HTR-8/SVneo (cell line): ENCODE data around the gene BTF3L4.
"Not testable (repeated sequence)": the region's sequence is repeated elsewhere in the genome, so short reads cannot be mapped to it uniquely, and the experiment has no call there.

Source experiments
- DNase-seq: peaks from one replicate; pipeline ENCODE4 v3.0.0; 2011; ENCODE audit warnings: low spot score, mixed read lengths; ENCODE audit not compliant: insufficient read length
- FAIRE-seq: peaks from 2 replicates; lab custom pipeline; 2011; peaks lifted over from hg19 to GRCh38; lab: Jason Lieb, UNC

BTF3L4 gene

DNA sequence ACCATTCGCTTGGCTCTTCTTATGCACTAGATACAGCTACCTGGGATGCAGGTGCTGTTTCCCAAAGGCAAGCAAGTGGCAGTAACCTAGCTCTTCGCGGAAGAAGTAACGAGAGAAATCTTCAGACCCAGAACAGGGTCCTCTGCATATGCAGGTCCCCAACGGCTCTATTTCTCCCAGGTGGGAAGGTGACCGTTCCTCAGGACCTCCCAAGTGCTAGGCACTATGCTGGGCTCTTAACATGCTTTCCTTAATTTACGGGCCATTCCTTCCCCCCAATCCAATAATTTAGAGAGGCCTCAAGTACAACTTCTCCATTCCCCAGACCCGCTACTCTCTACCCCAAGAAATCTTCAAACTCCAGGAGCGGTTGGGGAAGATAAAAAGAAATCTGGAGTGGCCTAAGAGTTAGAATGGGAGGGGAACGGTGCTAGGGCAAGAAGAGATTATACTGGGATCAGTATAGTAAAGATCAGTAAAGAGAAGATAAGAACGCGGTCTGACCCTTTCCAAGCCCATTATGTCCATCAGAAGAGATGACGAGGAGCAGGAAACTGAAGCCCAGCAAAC lies 1.5 kb upstream of the BTF3L4 start:
- no peak for FAIRE-seq
- DNase-seq = no peak

DNA sequence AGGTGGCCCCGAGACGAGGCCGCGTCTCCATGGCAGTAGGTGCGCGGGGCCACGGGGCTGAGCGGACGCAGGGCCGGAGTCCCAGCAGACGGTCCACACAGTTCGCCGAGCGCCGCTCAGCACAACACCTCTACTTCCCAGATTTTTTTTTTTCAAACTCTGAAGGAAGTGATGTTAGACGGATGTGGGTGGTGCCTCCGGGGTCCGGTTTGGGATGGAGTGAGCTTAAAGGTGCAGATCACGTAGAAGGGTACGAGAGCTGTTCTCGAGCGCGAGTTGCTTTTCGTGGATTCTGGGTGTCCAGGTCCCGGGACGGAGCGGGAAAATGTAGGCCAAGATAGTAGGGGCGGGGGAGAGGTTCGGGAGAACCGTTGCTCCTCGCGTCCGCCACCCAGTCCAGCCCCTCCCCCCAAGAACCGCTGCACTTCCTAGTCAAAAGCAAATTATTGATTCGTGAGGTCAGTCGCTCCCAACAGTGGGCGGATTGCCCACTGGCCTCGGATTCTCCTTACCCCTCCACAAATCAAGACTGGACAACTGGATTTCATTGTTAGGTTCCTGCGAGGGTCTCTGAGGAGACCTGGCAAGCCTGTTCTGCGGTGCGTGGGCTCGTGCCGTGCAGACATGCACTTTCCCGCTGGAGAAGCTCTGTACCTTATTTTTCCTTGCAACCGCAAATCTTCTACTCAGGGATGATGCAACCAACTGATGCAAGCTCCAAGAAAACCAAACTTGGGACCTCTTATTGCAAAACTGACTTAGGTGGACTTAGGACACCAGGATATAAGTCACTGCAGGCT lies 829 bp upstream of the BTF3L4 start, which contains the start of gene TXNDC12:
TSS of gene TXNDC12 (minus strand) at position 126 of the 800 bp plus-strand sequence. CDS start at position 31, 95 bp downstream.
- DNase-seq (peak; percentile 85), FAIRE-seq (no peak)

DNA sequence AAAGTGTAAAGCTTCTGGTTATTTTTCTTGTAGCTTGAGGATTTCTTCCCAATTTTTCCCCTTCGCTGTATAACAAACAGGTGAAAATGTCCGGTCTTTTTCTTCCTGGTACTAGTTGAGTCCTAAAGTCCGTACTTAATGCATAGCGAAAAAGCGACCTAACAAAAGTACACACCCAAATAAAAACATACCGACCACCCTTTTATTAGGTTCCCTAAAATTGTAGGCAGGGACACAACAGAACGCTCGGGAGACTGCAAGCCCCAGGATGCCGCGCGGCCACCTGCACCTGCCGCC lies 281 bp upstream of the BTF3L4 start:
- FAIRE-seq (no peak), DNase-seq (no peak)

DNA sequence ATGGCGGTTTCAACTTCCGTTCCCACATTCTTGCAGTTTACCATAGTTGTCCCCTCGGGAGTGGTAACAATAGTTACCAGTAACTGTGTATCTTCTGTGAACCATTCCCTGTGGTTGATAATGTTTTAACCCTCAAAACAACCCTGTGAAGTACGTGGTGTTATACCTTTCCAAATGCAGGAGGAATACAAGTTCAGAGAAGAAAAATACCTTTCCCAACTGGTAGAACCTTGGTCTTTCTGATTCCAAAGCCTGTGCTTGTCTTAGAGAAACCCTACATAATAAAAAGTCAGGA lies 789 bp downstream of the BTF3L4 start:
- FAIRE-seq (no peak), DNase-seq (no peak)

DNA sequence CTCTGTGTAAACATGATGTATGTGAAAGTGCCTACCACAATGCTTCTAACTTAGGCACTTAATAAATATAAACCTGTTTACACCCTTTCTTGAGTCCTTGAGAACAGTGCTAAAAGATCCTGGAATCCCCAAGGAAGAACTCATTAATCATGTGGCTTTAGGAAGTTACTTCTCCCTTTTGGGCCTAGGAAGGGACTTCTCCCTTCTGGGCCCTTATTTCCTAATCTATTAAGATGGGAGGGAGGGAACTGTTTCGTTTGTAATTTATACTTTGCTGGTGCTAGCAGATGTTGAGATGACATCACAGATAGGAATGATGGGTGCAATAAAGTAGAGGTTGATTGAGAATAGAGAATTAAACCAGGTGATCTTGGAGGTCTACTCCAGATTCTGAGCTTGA lies 1.2 kb downstream of the BTF3L4 start:
- FAIRE-seq (no peak), DNase-seq (no peak)

DNA sequence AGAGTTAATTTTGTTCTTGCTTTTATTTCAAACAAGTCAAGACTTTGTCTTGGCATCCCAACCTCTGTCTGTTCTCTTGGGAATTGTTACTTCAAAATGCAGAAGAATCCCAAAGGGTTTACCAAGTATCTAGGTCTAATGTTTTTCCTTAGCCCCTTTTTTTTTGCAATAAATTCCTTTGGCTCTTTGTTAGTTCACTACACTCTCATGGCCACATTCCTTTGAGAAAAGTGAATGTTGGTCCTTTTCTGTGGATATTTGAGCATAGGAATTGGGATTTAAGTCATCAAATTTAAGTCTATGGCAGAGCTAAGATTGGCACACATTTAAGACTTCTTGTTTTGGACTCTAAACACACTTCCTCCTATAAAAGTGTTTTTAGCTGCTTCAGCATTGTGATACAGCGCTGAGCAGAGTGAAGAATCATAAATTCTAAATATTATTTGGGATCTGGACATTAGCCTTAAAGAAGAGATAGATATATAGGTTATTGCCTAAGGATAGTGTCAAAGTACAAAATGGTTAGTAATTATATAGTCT lies 1.9 kb downstream of the BTF3L4 start:
- DNase-seq = no peak
- no peak for FAIRE-seq

DNA sequence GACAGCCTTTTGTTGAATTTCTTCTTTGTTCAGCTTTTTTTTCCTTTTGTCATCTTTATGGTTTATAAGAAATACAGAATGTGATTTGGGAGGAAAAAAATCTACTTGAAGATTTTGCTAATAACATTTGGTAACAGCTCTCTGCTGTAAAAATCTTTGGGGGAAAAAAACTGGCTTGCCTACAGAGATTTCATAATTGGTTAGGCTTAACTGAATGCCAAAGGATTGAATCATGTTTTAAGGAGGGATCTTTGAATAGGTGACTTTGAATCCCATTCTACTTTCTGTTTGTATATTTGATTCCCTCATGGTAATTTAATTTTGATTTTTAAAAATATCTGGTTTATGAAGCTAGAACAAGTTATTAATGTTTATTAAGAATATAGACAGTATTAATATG lies 3.2 kb downstream of the BTF3L4 start:
- DNase-seq = peak; percentile 31
- FAIRE-seq = no peak

DNA sequence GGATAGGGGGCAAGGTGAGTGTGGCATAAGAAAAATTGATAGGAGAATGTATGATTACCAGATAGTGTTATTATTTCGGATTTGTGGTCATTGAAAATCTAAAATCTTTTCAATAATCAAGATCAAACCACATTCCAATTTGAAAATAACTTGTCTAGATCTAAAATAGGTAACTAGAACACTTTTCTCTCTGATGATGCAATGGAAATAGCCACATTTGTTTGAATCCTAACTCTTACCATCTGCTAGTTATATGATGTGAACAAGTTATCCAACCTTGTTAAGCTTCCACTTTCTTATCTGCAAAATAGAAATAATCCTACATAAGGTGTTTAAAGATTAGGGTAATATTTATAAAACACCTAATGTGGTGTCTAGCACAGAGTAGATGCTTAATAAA lies 3.8 kb downstream of the BTF3L4 start:
- DNase-seq (no peak), FAIRE-seq (no peak)

DNA sequence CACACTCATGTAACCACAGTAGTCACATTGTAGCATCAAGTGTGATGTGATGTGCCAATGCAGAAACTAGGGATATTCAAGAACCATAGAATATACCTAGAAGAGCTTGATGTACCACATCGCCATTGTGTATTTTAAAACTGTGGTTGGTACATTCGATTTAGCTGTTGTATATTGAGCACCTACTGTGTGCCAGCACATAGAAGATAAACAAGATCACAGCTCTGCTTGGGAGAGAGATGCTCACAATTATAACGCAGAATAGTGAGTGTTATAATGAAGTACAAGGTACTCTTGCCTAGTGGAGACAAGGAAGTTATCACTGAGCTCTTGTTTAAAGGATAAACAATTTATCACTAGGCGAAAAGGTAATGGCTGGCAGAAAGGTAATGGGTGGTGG lies 4.7 kb downstream of the BTF3L4 start:
- no peak for FAIRE-seq
- no peak for DNase-seq

DNA sequence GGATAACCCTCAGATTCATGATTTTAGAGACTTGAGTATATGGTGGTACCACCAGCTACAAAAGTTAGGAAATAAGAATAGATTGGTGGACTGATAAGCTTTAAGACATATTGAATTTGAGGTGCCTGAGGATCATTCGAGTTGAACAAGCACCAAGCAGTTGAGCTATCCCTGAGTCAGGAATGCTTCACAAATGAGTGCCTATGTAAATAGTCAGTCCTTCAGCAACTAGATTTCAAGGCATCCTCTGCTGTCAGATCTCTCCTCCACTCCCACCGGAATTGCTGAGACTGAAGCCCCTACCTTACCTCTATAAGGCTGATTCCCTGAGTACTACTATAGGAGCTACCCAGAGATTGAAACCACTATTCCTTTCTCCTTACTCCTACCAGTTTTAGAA lies 7.1 kb downstream of the BTF3L4 start:
- DNase-seq (no peak), FAIRE-seq (no peak)

DNA sequence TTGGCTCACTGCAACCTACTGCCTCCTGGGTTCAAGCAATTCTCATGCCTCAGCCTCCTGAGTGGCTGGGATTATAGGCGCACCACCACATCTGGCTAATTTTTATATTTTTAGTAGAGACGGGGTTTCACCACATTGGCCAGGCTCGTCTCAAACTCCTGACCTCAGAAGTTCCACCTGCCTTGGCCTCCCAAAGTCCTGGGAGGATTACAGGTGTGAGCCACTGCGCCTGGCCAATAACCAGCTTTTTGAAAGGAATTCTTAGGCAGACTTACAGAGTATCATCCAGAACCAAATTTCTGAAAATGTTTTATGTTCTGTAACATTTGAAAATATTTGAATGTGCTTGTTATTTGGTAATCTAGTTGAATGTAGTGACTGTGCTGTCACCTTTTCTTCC lies 14.6 kb downstream of the BTF3L4 start:
- no peak for FAIRE-seq
- no peak for DNase-seq

DNA sequence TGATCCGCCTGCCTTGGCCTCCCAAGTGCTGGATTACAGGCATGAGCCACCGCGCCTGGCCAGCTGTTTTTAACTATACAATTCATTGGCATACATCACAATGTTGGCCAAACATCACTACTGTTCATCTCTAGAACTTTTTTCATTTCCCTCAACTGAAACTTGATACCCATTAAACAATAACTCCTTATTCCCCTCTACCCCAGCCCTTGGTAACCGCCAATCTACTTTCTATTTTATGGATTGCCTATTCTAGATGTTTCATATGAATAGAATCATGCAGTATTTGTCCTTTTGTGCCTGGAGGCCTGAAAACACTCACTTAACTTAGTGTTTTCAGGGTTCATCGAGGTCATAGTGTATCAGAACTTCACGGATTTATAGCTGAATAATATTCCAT lies 16.2 kb downstream of the BTF3L4 start:
- DNase-seq (no peak), FAIRE-seq (no peak)

DNA sequence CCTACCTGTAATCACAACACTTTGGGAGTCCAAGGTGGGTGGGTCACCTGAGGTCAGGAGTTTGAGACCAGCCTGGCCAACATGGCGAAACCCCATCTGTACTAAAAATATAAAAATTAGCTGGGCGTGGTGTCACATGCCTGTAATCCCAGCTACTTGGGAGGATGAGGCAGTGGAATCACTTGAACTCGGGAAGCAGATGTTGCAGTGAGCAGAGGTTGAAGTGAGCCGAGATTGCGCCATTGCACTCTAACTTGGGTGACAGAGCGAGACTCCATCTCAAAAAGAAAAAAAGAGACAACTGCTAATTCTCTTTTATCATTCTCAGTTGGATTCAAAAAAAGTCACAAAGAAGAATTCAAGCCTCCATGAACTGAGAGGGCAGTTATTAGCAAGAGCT lies 21.2 kb downstream of the BTF3L4 start:
- not testable (repeated sequence) for DNase-seq, FAIRE-seq

DNA sequence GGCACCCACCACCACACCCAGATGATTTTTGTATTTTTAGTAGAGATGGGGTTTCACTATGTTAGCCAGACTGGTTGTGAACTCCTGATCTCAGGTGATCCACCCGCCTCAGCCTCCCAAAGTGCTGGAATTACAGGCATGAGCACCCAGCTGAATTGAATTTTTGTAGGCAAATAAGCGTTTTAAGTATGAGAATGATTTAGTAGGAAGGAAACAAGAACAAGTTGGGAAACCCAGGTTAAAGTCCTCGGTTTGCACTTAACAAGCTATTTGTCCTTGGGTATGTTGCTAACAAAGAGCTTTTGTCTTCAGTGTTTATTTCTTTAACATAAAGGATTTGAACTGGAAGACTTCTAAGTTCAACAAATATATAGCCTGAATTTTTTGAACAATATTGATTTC lies 23.9 kb downstream of the BTF3L4 start:
- FAIRE-seq = no peak
- DNase-seq = no peak

DNA sequence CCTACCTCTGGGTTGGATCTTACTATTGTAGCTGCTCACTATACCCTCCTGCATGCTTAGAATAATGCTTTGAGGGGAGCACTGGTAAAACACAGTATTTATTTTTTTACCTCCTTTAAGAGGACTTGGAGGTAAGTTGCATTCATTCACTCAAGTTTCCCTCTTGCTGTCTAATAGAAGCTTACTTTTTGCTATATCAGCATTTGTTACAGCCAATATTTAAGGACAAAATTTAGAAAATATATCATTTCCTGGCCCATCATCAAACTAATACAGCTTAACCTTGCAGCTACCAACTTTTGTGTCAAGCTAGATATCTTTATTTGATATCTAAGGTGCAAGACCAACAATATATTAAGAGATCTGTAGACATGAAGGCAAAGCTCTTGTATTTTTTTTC lies 31.8 kb downstream of the BTF3L4 start:
- FAIRE-seq, DNase-seq: not testable (repeated sequence)

DNA sequence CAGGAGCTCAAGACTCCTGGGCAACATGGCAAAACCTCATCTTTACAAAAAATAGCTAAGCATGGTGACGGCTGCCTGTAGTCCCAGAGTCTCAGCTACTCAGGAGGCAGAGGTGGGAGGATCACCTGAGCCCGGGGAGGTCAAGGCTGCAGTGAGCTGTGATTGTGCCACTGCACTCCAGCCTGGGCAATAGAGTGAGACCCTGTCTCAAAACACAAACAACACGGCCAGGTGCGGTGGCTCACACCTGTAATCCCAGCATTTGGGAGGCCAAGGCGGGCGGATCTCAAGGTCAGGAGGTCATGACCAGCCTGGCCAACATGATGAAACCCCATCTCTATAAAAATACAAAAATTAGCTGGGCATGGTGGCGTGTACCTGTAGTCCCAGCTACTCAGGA lies 38.2 kb downstream of the BTF3L4 start:
- FAIRE-seq = not testable (repeated sequence)

DNA sequence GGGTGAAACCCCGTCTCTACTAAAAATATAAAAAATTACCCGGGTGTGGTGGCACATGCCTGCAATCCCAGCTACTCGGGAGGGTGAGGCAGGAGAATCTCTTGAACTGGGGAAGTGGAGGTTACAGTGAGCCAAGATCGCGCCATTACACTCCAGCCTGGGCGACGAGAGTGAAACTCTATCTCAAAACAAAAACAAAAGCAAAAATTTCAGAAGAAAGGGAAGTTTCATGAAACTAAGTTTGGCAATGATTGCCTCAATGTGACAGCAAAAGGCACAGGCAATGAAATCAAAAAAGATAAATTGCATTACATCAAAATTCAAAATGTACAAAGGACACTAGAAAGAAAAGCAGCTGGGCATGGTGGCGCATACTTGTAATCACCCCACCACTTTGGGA lies 40.1 kb downstream of the BTF3L4 start:
- FAIRE-seq (no peak), DNase-seq (no peak)

More for the DNA sequence above, 38.2 kb downstream of the BTF3L4 start:
- not testable (repeated sequence) for DNase-seq

DNA sequence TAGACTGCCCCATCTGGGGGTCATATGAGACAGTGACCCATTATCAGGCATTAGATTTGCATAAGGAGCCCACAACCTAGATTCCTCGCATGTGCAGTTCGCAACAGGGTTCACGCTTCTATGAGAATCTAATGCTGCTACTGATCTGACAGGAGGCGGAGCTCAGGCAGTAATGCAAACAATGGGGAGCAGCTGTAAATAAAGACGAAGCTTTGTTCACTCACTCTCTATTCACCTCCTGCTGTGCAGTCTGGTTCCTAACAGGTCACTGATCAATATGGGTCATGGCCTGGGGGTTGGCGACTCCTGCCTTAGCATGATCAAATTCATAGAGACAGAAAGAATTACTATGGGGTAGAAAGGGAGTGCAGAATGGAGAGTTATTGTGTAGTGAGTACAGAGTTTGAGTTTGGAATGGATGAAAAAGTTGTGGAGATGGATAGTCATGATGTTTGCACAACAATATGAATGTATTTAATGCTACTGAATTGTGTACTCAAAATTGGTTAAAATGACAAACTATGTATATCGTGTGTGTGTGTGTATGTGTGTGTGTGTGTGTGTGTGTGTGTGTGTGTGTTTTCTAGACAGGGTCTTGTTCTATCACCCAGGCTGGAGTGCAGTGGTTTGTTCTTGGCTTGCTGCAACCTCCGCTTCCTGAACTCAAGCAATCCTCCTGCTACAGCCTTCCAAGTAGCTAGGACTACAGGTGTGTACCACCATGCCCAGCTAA lies 42.2 kb downstream of the BTF3L4 start:
- no peak for FAIRE-seq

DNA sequence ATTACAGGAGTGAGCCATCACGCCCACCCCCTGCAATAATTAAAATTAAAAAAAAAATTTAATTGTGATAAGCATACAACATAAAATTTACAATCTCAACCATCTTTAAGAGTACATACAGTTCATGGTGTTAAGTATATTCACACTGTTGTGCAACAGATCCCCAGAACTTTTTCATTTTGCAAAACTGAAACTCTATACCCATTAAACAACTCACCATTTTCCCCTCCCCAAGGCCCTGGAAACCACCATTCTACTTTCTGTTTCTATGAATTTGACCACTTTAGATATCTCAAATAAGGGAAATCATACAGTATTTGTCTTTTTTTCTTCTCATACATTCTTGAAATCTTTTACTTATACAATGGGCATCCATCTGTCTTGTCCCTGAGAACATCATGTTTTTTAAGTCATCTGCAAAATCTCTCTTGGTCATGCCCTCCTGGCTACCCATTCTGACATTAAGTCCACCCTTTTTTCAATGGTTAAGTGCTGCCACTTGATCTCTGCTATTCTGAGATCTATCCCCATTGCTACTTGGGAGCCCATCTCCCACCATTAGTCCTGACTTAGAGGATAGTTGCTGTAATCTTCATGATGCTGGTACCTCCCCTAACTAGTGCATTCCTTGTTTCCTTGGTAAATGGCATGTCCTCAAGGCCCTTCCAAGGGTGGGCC lies 46.4 kb downstream of the BTF3L4 start:
- FAIRE-seq (no peak), DNase-seq (no peak)

More for the DNA sequence above, 42.2 kb downstream of the BTF3L4 start:
- no peak for DNase-seq

DNA sequence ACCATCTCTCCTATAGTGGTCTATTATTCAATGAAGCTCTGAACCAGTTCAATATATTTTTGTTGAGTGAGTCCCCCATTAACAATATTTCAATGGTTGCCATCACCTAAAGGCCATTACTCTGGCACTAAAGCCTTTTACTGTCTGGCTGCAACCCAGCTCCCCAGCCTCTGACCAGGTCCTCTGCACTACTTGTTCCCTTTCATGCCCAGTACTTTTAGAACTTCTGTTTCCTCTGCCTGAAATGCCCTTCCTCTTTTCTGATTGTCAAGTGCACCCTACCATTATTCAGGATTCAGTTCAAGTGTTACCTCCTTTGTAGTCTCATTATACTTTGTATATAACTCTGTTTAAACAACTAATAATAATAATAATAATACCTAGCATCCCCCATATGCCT lies 55.4 kb downstream of the BTF3L4 start:
- DNase-seq = no peak
- no peak for FAIRE-seq

DNA sequence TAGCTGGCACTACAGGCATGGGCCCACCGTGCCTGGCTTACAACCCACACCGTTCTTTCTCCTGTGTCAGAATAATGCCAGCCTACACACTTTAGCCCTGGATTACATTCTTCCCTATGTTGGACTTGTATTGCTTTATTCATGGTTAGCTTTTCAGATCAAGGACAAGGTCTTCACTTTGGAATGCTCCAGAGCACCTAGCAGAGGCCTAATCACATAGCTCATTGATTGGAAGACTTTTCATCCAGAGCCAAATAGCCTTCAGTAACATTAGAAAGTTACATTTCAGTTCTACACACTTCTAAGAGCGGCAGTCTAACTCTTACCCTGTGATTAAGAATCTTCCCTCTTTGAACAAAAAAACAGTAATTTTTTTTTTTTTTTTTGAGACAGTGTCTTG lies 56.4 kb downstream of the BTF3L4 start:
- FAIRE-seq (no peak), DNase-seq (no peak)
